Endothelial cell of umbilical vein (primary cell): ENCODE data around the gene CDC34. TPM values are rescaled to one million over a fixed set of nuclear protein-coding genes. Genes with fewer than 3 reads are reported as not detected.

Experiments used
- BruUV-seq: library from RNA; stranded (reverse); fragments of 400-500 nt; replicated peaks from 2 replicates; lab custom pipeline; 2021; lab: Mats Ljungman, UMichigan
- CTCF ChIA-PET: fragments of 300-600, 350-600 bp; sonication (Branson Sonifier 250); formaldehyde crosslinking; loops from one replicate; lab custom pipeline; 2021; ENCODE audit warnings: antibody characterized with exemption, inconsistent platforms; lab: Charles Lee
- POLR2A ChIA-PET: fragments of 300-600, 350-600 bp; sonication (Branson Sonifier 250); formaldehyde crosslinking; loops from one replicate; lab custom pipeline; 2021; ENCODE audit warnings: antibody characterized with exemption, inconsistent platforms; lab: Charles Lee
- DNase-seq: peaks from one replicate; pipeline ENCODE4 v3.0.0-alpha.2; 2011; ENCODE audit warnings: low read depth, low spot score
- FAIRE-seq: peaks from 2 replicates; lab custom pipeline; 2011; peaks lifted over from hg19 to GRCh38; lab: Jason Lieb, UNC
- H2AFZ ChIP-seq: 2 replicates; pipeline ENCODE4 v1.6.0; 2012; ENCODE audit warnings: low read depth, low read length, control low read depth, inconsistent platforms
- H3K27ac ChIP-seq: 2 replicates; pipeline ENCODE4 v1.5.1; 2011; ENCODE audit warnings: low read depth, mild to moderate bottlenecking, control low read depth, low read length, moderate library complexity; ENCODE audit not compliant: insufficient read depth
- H3K27me3 ChIP-seq, 2 experiments: 2 replicates each; pipeline versions ENCODE4 v1.6.0 to v1.6.1; 2011; ENCODE audit warnings: low read length in 2 of 2, mixed read lengths in 1 of 2; ENCODE audit not compliant: control insufficient read depth in 2 of 2, insufficient read depth in 2 of 2
- H3K36me3 ChIP-seq, 2 experiments: 2 replicates in 1 of 2; 3 replicates in 1 of 2; pipeline ENCODE4 v1.5.1; 2011; ENCODE audit warnings: low read length in 2 of 2, mild to moderate bottlenecking in 1 of 2, moderate library complexity in 1 of 2; ENCODE audit not compliant: control insufficient read depth in 2 of 2, insufficient read depth in 2 of 2; ENCODE audit errors: extremely low read depth in 1 of 2
- H3K4me1 ChIP-seq: 3 replicates; pipeline ENCODE4 v1.5.1; 2011; ENCODE audit warnings: mild to moderate bottlenecking, low read length; ENCODE audit not compliant: control insufficient read depth, insufficient read depth; ENCODE audit errors: extremely low read depth
- H3K4me2 ChIP-seq: 2 replicates; pipeline ENCODE4 v1.6.1; 2011; ENCODE audit warnings: low read length, control low read depth, mixed read lengths; ENCODE audit not compliant: insufficient read depth
- H3K4me3 ChIP-seq, 3 experiments: fragments of 200-600 bp in 1 of 3; sonication (generic), shearing (Covaris generic) in 1 of 3; replicated peaks in 1 of 3; 2 replicates each; pipeline ENCODE4 v1.5.1; 2011 to 2016; ENCODE audit warnings: control low read depth in 3 of 3, low read length in 3 of 3, mild to moderate bottlenecking in 2 of 3, inconsistent platforms in 1 of 3, low read depth in 1 of 3, moderate library complexity in 1 of 3; ENCODE audit not compliant: insufficient read depth in 1 of 3
- H3K79me2 ChIP-seq: 2 replicates; pipeline ENCODE4 v1.6.0; 2012; ENCODE audit warnings: low read length, inconsistent platforms; ENCODE audit not compliant: control insufficient read depth, insufficient read depth
- H3K9ac ChIP-seq: replicated peaks from 2 replicates; pipeline ENCODE3; 2011; ENCODE audit warnings: low read length, control low read depth; ENCODE audit not compliant: insufficient read depth; ENCODE audit errors: extremely low read depth
- H3K9me1 ChIP-seq: replicated peaks from 3 replicates; pipeline ENCODE4 v1.6.0; 2011; ENCODE audit warnings: mild to moderate bottlenecking, low read length; ENCODE audit not compliant: control insufficient read depth, insufficient read depth; ENCODE audit errors: extremely low read depth
- H3K9me3 ChIP-seq: replicated peaks from 2 replicates; pipeline ENCODE4 v1.5.1; 2012; ENCODE audit warnings: low read length, inconsistent platforms; ENCODE audit not compliant: control insufficient read depth, insufficient read depth
- H4K20me1 ChIP-seq: replicated peaks from 2 replicates; pipeline ENCODE3; 2011; ENCODE audit warnings: mild to moderate bottlenecking, low read length; ENCODE audit not compliant: control insufficient read depth, insufficient read depth; ENCODE audit errors: extremely low read depth
- CTCF ChIP-seq, 2 donors: IDR thresholded peaks; 1 replicate in 1 of 2; 2 replicates in 1 of 2; pipeline ENCODE4 v1.5.1; 2011; ENCODE audit warnings: low read length in 2 of 2, mild to moderate bottlenecking in 2 of 2, moderate library complexity in 2 of 2, control low read depth in 1 of 2, inconsistent platforms in 1 of 2, low read depth in 1 of 2; ENCODE audit not compliant: insufficient read depth in 1 of 2; ENCODE audit errors: extremely low read depth in 1 of 2
- EZH2 ChIP-seq: IDR thresholded peaks from 2 replicates; pipeline ENCODE4 v1.6.1; 2012; ENCODE audit warnings: borderline replicate concordance, low read depth, mild to moderate bottlenecking, moderate library complexity, low read length, inconsistent platforms; ENCODE audit not compliant: severe bottlenecking
- MAX ChIP-seq: IDR thresholded peaks from 2 replicates; pipeline ENCODE4 v1.6.1; 2011; ENCODE audit not compliant: insufficient read depth, insufficient read length
- MYC ChIP-seq: IDR thresholded peaks from one replicate; pipeline ENCODE4 v1.6.1; 2011; ENCODE audit warnings: mild to moderate bottlenecking, low read depth, low read length
- dilution Hi-C: fragments of 300-500 bp; cut with MboI; formaldehyde crosslinking; loops from one replicate; pipeline ENCODE4 v1.15.0; 2019; ENCODE audit warnings: low sequenced_read_pairs; ENCODE audit not compliant: extremely low pct_ligation_motif_present
- intact Hi-C: fragments of 100-400 bp; cut with micrococcal nuclease; formaldehyde crosslinking; loops from one replicate; pipeline ENCODE4 v1.10.0; 2022
- polyA plus RNA-seq, 4 experiments: library from polyadenylated mRNA; depleted of rRNA in 3 of 4; stranded (reverse) in 3 of 4; unstranded in 1 of 4; fragments of >200 nt; gene quantifications; 2 replicates each; pipeline versions ENCODE4 v1.2.1 to v1.2.3, GENCODE V29; 2011 to 2012; ENCODE audit warnings: missing spikeins in 1 of 4
- total RNA-seq: library from RNA; stranded (reverse); gene quantifications from 2 replicates; pipeline ENCODE4 v1.2.3, GENCODE V29; 2021

Gene CDC34
- total and polyA plus RNA-seq, 2 donors (not counting 3 experiments of a cell fraction or from before 2014, with no cell fraction given): 90.4 to 92.9 TPM

GRCh38 chr19:530134-531008, 1.2 kb upstream of the CDC34 start:
- H4K20me1 ChIP-seq: no peaks in the 10 kb centered on the region
- peak overlapping the region; percentile 77 for H3K4me2 ChIP-seq
- intact Hi-C loops (loop anchor here (1.0 to 2.0 kb wide), 2 partner anchors 20 to 103 kb away; partner anchors contain the start of gene POLRMT), dilution Hi-C loops (no loop called here)
- no peak overlapping the region for H3K27ac ChIP-seq
- H3K9me3 ChIP-seq: no peaks in the 10 kb centered on the region
- ChIA-PET POLR2A (interaction anchor here (0.6 to 0.8 kb wide), 2 partner anchors 102 to 146 kb away, joined by 3 read pairs; no protein-coding TSS in a partner anchor), CTCF (interaction anchor here (1.2 to 3.4 kb wide), 3 partner anchors 19 to 38 kb away, joined by 4 to 36 read pairs (median 4); no protein-coding TSS in a partner anchor)
- FAIRE-seq (peak; percentile 43), DNase-seq (no peak)
- H3K9ac ChIP-seq: peak overlapping the region; percentile 61
- peaks cover 0 to 1% of the 10 kb centered on the region in 2 experiments for H3K27me3 ChIP-seq
- H3K79me2 ChIP-seq: peaks cover 36% of the 10 kb centered on the region
- H3K4me1 ChIP-seq: peaks cover 17% of the 10 kb centered on the region
- peak overlapping the region; percentile 98 for H2AFZ ChIP-seq
- peaks cover 0 to 3% of the 10 kb centered on the region in 2 experiments for H3K36me3 ChIP-seq
- no peak for TF ChIP-seq MAX
- no peak for TF ChIP-seq EZH2
- TF ChIP-seq CTCF (IDR thresholded peaks at IDR 0.05; ENCODE audit: extremely low read depth in 1 of 2, insufficient read depth in 1 of 2, low read depth in 1 of 2, low read length in 2 of 2): no peak
- no peak for TF ChIP-seq MYC
- BruUV-seq: TSS peak; percentile 31
- peak overlapping the region; percentile 57 to 88 (median 64) for H3K4me3 ChIP-seq
- H3K9me1 ChIP-seq: no peaks in the 10 kb centered on the region
